ENCODE results near the gene DRGX.
A peak's percentile ranks its signal among the peaks of the same experiment; 100 is the strongest.

DRGX gene

DNA sequence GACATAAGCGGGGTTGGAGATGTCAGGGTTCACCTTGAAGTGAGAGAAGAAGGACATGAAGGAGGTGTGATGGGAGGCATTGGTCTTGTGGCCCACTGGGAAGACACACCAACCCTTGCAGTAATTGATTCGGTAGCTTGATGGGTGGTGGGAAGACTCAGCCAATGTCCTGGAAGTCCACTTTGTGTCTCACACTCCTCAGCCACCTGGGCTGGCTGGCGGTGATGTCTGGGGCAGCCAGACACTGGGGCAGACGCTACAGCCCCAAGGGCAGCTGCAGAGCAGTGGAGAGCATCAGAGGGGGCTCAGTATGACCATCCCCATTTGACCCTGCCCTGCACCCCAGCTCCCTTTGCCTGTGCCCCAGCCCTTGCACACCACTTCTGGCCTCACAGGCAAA lies 16.7 kb upstream of the DRGX start:
- POLR2A ChIA-PET = no interaction called here
- DNase-seq (ENCODE audit: extremely low spot score) = no peak
- TF ChIP-seq SP1 (IDR thresholded peaks at IDR 0.05) (no peak), NFRKB (IDR thresholded peaks at IDR 0.05) (no peak), TARDBP (IDR thresholded peaks at IDR 0.05) (no peak), FOXK2 (IDR thresholded peaks at IDR 0.05) (no peak), FOXM1 (IDR thresholded peaks at IDR 0.05; ENCODE audit: borderline replicate concordance) (no peak), FOXA1 (IDR thresholded peaks at IDR 0.05) (no peak), ELF4 (IDR thresholded peaks at IDR 0.05) (no peak), ARNT (IDR thresholded peaks at IDR 0.05) (no peak), CTBP1 (IDR thresholded peaks at IDR 0.05; ENCODE audit: borderline replicate concordance) (no peak)
- CTCF ChIA-PET = interaction anchor here (2.2 kb wide), 1 partner anchor 100 kb away, joined by 13 read pairs; no protein-coding TSS in a partner anchor

DNA sequence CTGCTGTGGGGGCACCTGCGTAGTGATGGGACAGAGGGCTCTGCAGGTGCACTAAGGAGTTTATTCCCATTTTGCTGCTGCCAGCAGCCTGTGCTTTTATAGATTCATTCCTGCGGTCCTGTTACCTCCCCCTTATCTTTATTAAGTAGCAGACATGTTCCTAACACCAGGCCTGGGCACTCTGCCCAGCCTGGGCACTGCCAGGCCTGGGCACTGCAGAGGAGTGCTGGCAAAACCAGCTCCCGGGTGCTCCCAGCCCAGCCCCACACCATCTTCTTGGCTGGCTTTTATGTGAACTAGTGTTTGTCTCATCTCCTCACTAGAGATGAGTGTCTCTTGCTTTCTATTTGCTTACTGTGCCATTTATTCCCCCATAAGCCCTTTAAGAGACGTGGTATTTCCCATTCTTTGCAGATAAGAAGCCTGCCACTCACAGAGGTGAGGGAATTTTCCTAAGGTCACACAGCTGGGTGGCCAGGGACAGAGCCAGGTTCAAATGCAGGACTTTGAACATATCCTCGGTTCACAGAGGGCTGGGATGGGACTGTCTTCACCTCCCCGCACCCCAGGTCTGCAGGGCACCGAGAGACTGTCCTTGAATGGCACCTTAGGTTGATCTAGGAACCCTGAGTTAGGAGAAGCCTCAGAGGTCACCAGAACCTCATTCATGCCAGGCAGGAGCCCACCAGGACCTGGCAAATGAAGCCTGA lies 14.6 kb upstream of the DRGX start:
- TF ChIP-seq L3MBTL2 (conservative IDR thresholded peaks at IDR 0.05) (no peak), HDGF (IDR thresholded peaks at IDR 0.05; ENCODE audit: borderline replicate concordance) (no peak), FOXM1 (IDR thresholded peaks at IDR 0.05; ENCODE audit: borderline replicate concordance) (no peak), TARDBP (IDR thresholded peaks at IDR 0.05) (no peak), SUZ12 (IDR thresholded peaks at IDR 0.05) (no peak), FOXA1 (IDR thresholded peaks at IDR 0.05) (no peak), CTBP1 (IDR thresholded peaks at IDR 0.05; ENCODE audit: borderline replicate concordance) (no peak), ELF4 (IDR thresholded peaks at IDR 0.05) (no peak), SP1 (IDR thresholded peaks at IDR 0.05) (no peak), ARNT (IDR thresholded peaks at IDR 0.05) (no peak), ZNF384 (IDR thresholded peaks at IDR 0.05) (no peak)
- TF ChIP-seq, protein P1, sequence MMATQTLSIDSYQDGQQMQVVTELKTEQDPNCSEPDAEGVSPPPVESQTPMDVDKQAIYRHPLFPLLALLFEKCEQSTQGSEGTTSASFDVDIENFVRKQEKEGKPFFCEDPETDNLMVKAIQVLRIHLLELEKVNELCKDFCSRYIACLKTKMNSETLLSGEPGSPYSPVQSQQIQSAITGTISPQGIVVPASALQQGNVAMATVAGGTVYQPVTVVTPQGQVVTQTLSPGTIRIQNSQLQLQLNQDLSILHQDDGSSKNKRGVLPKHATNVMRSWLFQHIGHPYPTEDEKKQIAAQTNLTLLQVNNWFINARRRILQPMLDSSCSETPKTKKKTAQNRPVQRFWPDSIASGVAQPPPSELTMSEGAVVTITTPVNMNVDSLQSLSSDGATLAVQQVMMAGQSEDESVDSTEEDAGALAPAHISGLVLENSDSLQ (IDR thresholded peaks at IDR 0.05) = no peak
- ChIA-PET CTCF (no interaction called here), POLR2A (no interaction called here)
- DNase-seq (ENCODE audit: extremely low spot score) = no peak

DNA sequence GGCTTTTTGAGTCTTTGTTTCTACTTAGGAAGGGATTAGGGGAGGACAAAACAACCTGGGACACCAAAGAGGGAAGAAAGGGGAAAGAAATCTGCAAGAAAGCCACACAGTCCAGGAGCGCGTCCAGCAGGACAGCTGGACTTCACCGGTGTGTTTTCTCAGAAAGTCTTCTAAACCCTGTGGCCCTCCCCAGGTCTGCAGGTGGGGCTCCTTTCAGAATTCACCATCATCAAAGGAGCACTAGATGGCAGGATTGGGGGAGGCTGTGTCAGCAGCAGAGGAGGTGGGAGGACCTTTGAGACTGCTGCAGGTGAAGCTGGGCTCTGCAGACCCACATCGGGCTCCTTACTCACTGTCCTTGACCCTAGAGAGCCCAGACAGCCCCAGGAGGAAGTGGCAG lies 13.9 kb upstream of the DRGX start:
- TF ChIP-seq L3MBTL2 (conservative IDR thresholded peaks at IDR 0.05) = no peak
- TF ChIP-seq LEF1 (IDR thresholded peaks at IDR 0.05; ENCODE audit: borderline replicate concordance) = no peak
- no peak for TF ChIP-seq ELF4 (IDR thresholded peaks at IDR 0.05)
- TF ChIP-seq TARDBP (IDR thresholded peaks at IDR 0.05) = no peak
- TF ChIP-seq NFRKB (IDR thresholded peaks at IDR 0.05) = no peak
- no peak for TF ChIP-seq FOXA1 (IDR thresholded peaks at IDR 0.05)
- no peak for TF ChIP-seq FOXM1 (IDR thresholded peaks at IDR 0.05; ENCODE audit: borderline replicate concordance)
- TF ChIP-seq BHLHE40 (IDR thresholded peaks at IDR 0.05; ENCODE audit: borderline replicate concordance) = no peak
- no peak for TF ChIP-seq ZNF384 (IDR thresholded peaks at IDR 0.05)
- TF ChIP-seq CTBP1 (IDR thresholded peaks at IDR 0.05; ENCODE audit: borderline replicate concordance) = no peak
- TF ChIP-seq, protein P1 (IDR thresholded peaks at IDR 0.05) = no peak
- TF ChIP-seq SP1 (IDR thresholded peaks at IDR 0.05) = no peak
- CTCF ChIA-PET = interaction anchor here (0.8 kb wide), 1 partner anchor 102 kb away, joined by 4 read pairs; no protein-coding TSS in a partner anchor
- POLR2A ChIA-PET = no interaction called here
- DNase-seq (ENCODE audit: extremely low spot score) = no peak

DNA sequence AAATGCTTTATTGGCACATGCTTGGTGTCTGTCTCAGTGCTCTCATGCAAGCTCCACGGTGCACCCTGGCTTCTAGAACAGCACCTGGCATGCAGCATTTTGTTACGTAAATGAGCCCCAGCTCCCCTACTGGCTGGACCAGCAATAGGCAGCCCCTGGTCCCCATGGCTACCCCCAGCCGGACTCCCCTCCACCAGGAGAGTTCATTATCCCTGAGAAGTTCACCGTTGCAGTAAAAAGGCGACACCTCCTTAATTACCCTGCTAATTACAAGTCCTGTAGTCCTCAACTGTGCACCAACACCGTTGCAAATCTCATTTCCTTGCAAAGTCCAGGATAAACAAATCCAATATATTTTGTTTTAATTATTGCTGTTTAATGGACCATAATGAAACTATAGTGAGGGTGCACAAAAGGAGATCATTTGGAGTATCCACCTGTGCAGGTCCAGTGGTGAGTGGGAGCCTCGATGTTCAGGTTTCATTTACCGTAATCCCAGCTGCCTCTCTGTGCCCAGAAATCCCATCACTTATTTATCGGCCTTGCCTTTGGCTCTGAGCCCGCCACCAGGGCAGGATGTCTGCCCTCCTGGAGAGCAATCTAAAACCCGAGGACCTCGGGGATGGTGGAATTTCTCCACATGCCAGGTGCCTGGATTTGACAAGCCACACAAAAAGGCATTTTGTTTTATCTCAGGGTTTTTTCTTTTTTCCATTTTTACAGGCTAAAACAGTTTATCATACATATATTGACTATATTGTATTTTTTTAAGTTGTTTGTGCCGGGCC lies 12.8 kb upstream of the DRGX start:
- DNase-seq (ENCODE audit: extremely low spot score) = no peak
- TF ChIP-seq FOXK2 (IDR thresholded peaks at IDR 0.05) = no peak
- TF ChIP-seq ELF4 (IDR thresholded peaks at IDR 0.05) = no peak
- no peak for TF ChIP-seq LEF1 (IDR thresholded peaks at IDR 0.05; ENCODE audit: borderline replicate concordance)
- no peak for TF ChIP-seq CTBP1 (IDR thresholded peaks at IDR 0.05; ENCODE audit: borderline replicate concordance)
- TF ChIP-seq NFRKB (IDR thresholded peaks at IDR 0.05) = no peak
- TF ChIP-seq L3MBTL2 (conservative IDR thresholded peaks at IDR 0.05) = no peak
- no peak for TF ChIP-seq ARNT (IDR thresholded peaks at IDR 0.05)

DNA sequence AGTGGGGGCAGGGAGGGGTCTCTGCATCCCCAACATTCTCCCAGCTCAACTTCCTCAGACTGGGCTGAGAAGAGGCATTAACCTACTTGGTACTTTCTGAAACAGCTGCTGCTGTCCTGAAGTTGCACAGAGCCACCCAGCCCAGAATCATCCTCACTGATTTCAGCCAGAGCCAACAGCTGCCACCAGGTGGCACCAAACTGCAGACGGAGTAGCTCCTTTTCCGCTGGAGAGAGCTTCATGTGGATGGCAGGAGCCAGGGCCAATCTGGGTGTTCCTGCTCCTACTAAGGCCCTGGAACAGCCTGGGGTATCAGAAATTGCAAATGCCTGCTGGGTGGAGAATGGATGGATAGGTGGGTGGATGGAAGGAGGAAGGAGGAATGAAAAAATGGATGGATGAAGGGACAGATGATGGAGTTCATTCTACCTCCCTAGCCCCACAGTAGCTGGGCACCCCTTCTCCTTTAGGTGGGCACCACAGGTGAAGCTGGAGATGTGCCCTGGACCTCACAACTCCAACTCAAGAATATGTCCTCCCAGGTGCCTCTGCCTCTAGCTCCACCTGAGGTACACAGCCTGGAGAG lies 11.8 kb upstream of the DRGX start:
- DNase-seq (ENCODE audit: extremely low spot score) = peak; percentile 82
- ChIA-PET POLR2A (no interaction called here), CTCF (interaction anchor here (0.7 to 3.2 kb wide), 15 partner anchors 9 to 751 kb away, joined by 3 to 32 read pairs (median 3); no protein-coding TSS in a partner anchor)
- TF ChIP-seq BHLHE40 (IDR thresholded peaks at IDR 0.05; ENCODE audit: borderline replicate concordance) (no peak), LEF1 (IDR thresholded peaks at IDR 0.05; ENCODE audit: borderline replicate concordance) (no peak), FOXM1 (IDR thresholded peaks at IDR 0.05; ENCODE audit: borderline replicate concordance) (no peak), SUZ12 (IDR thresholded peaks at IDR 0.05) (no peak), ELF4 (IDR thresholded peaks at IDR 0.05) (no peak), CTBP1 (IDR thresholded peaks at IDR 0.05; ENCODE audit: borderline replicate concordance) (no peak)
- TF ChIP-seq, protein P1 (IDR thresholded peaks at IDR 0.05) = no peak

More for the DNA sequence above, 12.8 kb upstream of the DRGX start:
- ChIA-PET CTCF (interaction anchor here (0.7 to 3.2 kb wide), 5 partner anchors 40 to 750 kb away, joined by 3 to 32 read pairs (median 4); no protein-coding TSS in a partner anchor), POLR2A (no interaction called here)

Data from HEK293T (cell line).